Stimulated activated CD4-positive, alpha-beta T cell treated with anti-CD3 and anti-CD28 coated beads, Interleukin-1b, Interleukin-23, amount 100 ng/mL, for 48 hours (primary cell): ENCODE data around the gene USP47.

Experiments
- DNase-seq: peaks from one replicate; pipeline ENCODE4 v3.0.0-alpha.2; 2020

USP47 gene

GRCh38 chr11:11967669-11968510, 126.1 kb downstream of the USP47 start:
- DNase-seq = no peak

- DNase-seq = no peak
Measured at GRCh38 chr11:11968511-11969280, 126.9 kb downstream of the USP47 start.

- no peak for DNase-seq
Measured at GRCh38 chr11:11969380-11970215, 127.8 kb downstream of the USP47 start.

GRCh38 chr11:11970556-11970955, 128.8 kb downstream of the USP47 start:
- no peak for DNase-seq

GRCh38 chr11:11971906-11972547, 130.3 kb downstream of the USP47 start:
- no peak for DNase-seq

- DNase-seq = no peak
Measured at GRCh38 chr11:11972730-11973341, 131.1 kb downstream of the USP47 start.

GRCh38 chr11:11973361-11973800, 131.6 kb downstream of the USP47 start:
- no peak for DNase-seq

- no peak for DNase-seq
Measured at GRCh38 chr11:11973866-11974265, 132.1 kb downstream of the USP47 start.

- no peak for DNase-seq
Measured at GRCh38 chr11:11975201-11976092, 133.7 kb downstream of the USP47 start.

- DNase-seq = no peak
Measured at GRCh38 chr11:11976481-11977127, 134.8 kb downstream of the USP47 start.

- DNase-seq = no peak
Measured at GRCh38 chr11:11977206-11977938, 135.6 kb downstream of the USP47 start.

GRCh38 chr11:11978098-11978637, 136.4 kb downstream of the USP47 start:
- no peak for DNase-seq

- no peak for DNase-seq
Measured at GRCh38 chr11:11978792-11979487, 137.2 kb downstream of the USP47 start.

- no peak for DNase-seq
Measured at GRCh38 chr11:11979488-11980117, 137.8 kb downstream of the USP47 start.

GRCh38 chr11:11980200-11980599, 138.4 kb downstream of the USP47 start:
- DNase-seq = no peak

- no peak for DNase-seq
Measured at GRCh38 chr11:11980841-11981308, 139.1 kb downstream of the USP47 start.

- DNase-seq = no peak
Measured at GRCh38 chr11:11981364-11981763, 139.6 kb downstream of the USP47 start.

- no peak for DNase-seq
Measured at GRCh38 chr11:11981840-11982239, 140.1 kb downstream of the USP47 start.
